Fibroblast of the aortic adventitia (primary cell): ENCODE measurements around the gene BMP7. TPM values are rescaled to one million over a fixed set of nuclear protein-coding genes. Genes with fewer than 3 reads are reported as not detected.

Source experiments
- DNase-seq: peaks from one replicate; pipeline ENCODE4 v3.0.0-alpha.2; 2010; ENCODE audit warnings: low read depth
- H3K4me3 ChIP-seq: 2 replicates; pipeline ENCODE4 v1.5.1; 2011; ENCODE audit warnings: low read depth, mild to moderate bottlenecking, control low read depth, low read length, moderate library complexity
- CTCF ChIP-seq: IDR thresholded peaks from 2 replicates; pipeline ENCODE4 v1.5.1; 2011; ENCODE audit warnings: mild to moderate bottlenecking, low read length, control low read depth, inconsistent platforms; ENCODE audit not compliant: insufficient read depth
- total RNA-seq: library from RNA; depleted of rRNA; stranded (reverse); fragments of >200 nt; gene quantifications from 2 replicates; pipeline ENCODE4 v1.2.3, GENCODE V29; 2012; ENCODE audit warnings: low replicate concordance

BMP7 gene
- total RNA-seq, 1 donor, result not detected

GRCh38 chr20:57209413-57209812 lies 57.0 kb downstream of the BMP7 start:
- no peak for TF ChIP-seq CTCF
- no peak overlapping the region for H3K4me3 ChIP-seq
- no peak for DNase-seq

GRCh38 chr20:57208198-57208597 lies 58.2 kb downstream of the BMP7 start:
- DNase-seq, result no peak
- TF ChIP-seq CTCF, result no peak
- no peak overlapping the region for H3K4me3 ChIP-seq

GRCh38 chr20:57207251-57207650 lies 59.2 kb downstream of the BMP7 start:
- H3K4me3 ChIP-seq, result no peak overlapping the region
- no peak for DNase-seq
- no peak for TF ChIP-seq CTCF

GRCh38 chr20:57205606-57206219 lies 60.7 kb downstream of the BMP7 start:
- peak; percentile 9 for DNase-seq
- no peak for TF ChIP-seq CTCF
- H3K4me3 ChIP-seq, result no peak overlapping the region

- no peak for DNase-seq
- no peak overlapping the region for H3K4me3 ChIP-seq
- no peak for TF ChIP-seq CTCF
Measured at GRCh38 chr20:57203986-57204385, 62.5 kb downstream of the BMP7 start.

- no peak for TF ChIP-seq CTCF
- DNase-seq, result no peak
- H3K4me3 ChIP-seq, result no peak overlapping the region
Measured at GRCh38 chr20:57203204-57203603, 63.2 kb downstream of the BMP7 start.

GRCh38 chr20:57202309-57202708 lies 64.1 kb downstream of the BMP7 start:
- no peak for TF ChIP-seq CTCF
- H3K4me3 ChIP-seq, result no peak overlapping the region

More at GRCh38 chr20:57202309-57202708, 64.1 kb downstream of the BMP7 start:
- no peak for DNase-seq
